ENCODE measurements around the gene ABCG1.

The ABCG1 gene

DNA sequence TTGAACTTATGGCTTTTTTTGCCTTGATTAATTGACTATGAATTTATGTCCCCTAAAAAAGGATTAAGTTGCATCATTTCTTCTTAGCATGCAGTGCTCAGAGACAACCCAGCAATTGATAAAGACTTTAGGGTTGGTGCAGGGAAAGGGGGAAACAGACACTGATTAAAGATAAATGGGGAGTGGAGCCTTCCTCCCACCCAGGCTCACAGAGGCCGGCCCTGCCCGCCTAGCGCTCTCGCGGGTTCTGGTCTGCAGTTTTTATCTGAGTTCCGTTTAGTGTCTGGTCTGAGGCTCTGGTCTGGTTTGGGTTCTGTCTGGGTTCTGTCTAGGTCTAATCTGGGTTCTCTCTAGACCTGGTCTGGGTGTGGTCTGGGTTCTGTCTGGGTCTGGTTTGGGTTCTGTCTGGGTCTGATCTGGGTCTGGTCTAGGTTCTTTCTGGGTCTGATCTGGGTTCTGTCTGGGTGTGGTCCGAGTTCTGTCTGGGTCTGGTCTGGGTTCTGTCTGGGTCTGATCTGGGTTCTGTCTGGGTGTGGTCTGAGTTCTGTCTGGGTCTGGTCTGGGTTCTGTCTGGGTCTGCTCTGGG is 48.1 kb downstream of the ABCG1 start:
- in situ Hi-C loops (cut with MboI; ENCODE audit: low sequenced_read_pairs), result no loop called here

DNA sequence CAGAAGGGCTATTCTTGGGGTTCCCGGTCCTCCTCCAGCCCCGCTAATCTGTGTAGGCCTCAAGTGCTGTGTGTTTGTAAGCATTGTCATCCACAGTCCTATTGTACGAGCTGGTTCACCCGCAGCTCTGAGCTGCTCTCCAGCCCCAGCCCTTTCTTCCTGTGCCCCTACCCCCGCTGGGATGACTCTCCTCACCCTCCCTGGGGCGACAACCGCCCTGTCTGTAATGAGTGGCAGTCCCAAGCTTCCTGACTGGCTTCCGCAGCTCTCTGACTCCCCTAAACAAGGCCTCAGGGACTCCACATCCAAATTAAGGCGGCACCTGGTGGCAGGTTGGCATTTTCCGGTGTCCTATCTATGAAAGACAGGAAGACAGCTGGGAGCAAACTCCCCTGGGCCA is 50.4 kb downstream of the ABCG1 start:
- in situ Hi-C loops (cut with MboI; ENCODE audit: low sequenced_read_pairs), result no loop called here

DNA sequence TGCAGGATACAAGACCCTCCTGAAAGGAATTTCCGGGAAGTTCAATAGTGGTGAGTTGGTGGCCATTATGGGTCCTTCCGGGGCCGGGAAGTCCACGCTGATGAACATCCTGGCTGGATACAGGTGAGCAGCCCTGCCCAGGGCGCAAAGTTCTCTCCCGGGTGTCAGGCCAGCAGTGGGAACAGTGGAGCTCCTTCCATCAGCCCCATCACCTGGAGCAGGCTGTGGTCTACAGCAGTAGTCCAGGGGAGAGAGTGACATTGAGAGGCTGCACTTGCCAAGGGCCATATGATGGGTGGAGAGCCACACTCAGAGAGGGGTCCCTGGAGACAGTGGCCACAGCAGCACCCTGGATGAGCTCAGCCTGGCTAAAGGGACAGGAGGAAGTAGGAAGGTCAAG is 52.1 kb downstream of the ABCG1 start:
- in situ Hi-C loops (cut with MboI; ENCODE audit: low sequenced_read_pairs), result no loop called here

DNA sequence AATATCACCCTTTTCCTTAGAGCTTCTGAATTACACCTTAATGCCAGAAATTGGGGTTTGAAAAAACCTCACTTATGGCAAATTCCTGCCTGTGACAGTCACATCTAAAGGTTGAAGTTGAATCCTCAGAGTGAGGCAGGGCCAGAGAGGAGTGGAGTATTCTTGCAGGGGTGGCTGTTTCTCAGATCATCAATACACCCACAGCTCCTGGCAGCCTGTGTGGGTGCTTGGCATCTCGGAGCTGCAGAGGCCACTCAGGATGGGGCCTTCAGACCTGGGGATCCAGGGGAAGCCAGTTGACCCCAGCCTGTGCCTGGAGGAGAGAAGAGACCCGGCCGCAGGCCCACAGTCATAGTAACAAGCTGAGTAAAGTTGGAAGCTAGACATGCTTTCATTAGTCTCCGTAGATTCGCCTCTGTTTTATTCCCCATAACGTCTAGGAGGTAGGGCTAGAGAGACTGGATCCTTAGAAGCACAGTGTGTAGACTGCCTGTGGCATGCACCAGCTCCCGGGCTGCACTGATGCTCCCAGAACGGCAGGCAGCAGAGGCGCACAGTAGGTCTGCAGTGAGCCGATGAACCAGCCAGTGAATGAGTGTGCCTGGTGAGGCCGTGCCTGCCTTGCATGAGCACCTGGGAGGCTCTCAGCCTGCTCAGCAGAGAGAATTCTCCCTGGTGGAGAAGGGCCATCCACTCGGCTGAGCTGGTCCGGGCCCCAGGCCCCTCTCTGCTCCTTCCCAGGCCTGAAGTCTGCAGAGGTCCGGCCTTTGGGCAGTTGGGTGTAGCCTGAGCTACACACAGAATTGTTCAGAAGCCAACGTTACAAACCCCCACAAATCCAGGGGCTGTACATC is 53.4 kb downstream of the ABCG1 start:
- in situ Hi-C loops (cut with MboI; ENCODE audit: low sequenced_read_pairs), result no loop called here

DNA sequence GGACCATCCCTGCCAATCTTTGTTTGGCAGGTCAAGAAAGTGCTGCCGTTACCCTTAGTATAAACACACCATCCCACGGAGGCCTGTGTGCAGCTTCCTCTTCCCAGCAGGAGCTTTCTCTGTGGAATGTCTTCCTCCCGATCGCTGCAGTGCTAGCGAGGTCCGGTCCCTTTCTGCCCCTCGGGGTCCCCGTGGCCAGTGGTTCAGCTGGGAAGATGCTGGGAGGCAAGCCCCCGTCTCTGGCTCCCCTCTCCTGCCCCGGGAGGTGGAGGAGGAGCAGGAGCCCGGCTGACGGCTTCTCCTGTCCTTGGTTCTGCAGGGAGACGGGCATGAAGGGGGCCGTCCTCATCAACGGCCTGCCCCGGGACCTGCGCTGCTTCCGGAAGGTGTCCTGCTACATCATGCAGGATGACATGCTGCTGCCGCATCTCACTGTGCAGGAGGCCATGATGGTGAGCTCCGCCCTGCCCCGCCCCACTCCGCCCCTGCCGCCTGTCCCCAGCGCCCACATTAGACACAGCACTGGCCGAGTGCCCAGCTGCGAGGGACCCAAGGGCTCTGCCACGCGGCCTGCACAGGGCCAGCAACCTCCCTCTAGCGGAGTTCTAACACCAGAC is 54.2 kb downstream of the ABCG1 start:
- in situ Hi-C loops (cut with MboI; ENCODE audit: low sequenced_read_pairs), result no loop called here

DNA sequence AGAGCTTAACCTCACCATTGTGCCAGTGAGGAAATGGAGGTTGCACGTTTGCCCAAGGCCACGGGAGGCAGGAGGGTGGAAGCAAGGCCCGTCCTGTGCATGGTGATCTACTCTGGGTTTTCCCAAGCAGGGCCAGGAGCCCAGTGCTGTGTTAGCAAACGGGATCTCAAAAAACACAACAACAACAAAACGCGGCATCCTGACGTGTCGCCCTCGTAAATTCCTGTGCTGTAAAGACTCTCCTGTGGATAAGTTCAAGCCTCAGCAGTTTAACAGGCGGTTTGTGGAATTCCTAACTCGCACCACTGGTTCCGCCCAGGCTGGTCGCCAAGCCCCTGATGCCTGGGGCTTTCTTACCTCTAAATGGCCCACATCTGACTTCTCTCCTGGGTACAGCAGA is 57.1 kb downstream of the ABCG1 start:
- in situ Hi-C loops (cut with MboI; ENCODE audit: low sequenced_read_pairs), result no loop called here

DNA sequence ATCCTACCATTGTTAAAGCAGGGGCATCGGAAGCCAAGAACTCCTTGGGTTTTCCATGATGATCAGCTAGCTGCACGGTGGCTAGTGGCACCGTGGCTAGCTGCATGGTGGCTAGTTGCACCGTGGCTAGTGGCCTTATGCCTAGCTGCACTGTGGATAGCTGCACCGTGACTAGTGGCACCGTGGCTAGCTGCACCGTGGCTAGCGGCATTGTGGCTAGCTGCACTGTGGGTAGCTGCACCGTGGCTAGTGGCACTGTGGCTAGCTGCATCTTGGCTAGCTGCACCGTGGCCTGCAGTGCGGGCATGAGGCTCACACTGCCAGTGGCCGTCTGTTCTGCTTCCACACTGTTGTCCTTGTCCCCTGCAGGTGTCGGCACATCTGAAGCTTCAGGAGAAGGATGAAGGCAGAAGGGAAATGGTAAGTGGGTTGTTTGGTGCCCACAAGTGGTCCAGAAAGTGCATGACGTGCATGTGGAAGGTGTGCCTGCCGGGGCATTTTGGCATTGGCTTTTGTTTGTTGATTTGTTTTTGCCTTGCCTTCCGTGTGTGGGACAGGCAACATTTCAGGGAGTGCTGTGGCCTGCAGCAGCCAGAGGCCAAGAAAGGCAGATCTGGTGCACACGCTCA is 57.7 kb downstream of the ABCG1 start:
- in situ Hi-C loops (cut with MboI; ENCODE audit: low sequenced_read_pairs), result no loop called here

DNA sequence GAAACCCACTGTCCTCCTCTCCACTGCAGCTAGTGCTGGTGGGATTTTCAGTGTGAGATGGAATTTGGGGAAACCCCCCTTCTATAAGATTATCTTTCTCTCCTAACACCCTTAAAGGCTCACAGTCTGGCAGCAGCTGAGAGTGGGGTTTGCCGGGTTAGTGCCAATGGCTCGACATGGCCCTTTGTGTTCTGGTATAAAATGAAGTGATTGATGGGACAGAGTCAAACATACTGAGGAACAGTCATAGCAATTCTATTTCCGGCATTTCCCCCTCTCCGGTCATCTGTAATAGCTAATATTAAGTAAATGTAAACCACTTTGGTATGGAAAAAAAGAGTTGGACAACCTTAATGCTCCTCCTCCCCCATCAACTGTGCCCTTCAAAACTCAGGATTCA is 58.7 kb downstream of the ABCG1 start:
- in situ Hi-C loops (cut with MboI; ENCODE audit: low sequenced_read_pairs), result no loop called here

DNA sequence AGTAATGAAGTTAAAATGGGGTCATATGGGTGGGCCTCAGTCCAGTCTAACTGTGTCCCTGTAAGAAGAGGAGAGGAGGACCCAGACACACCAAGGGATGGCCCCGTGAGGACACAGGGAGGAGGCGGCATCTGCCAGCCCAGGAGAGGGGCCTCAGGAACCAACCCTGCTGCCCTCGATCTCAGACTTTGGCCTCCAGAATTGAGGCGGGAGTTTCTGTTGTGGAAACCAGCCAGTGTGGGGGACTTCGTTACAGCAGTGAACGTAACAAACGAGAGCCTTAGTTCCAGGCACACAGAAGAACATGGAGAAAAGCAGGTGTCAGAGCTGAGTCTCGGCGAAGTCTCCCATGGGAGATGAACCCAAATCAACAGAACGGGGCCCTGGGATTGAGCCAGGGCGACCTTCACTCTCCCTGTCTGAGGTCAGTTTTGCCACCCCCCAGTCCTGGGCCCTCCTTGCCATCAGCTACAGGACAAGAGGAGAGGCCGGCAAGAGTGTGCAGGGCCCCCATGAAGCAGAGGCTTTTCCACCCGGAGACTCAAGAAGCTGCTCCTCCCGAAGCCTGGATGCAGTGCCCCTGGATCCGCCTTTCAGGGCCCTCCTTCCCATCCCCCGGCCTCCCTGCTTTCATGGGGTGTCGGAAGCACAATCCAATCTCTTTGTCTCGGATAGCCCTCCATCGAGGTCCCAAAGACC is 59.7 kb downstream of the ABCG1 start:
- in situ Hi-C loops (cut with MboI; ENCODE audit: low sequenced_read_pairs), result no loop called here

DNA sequence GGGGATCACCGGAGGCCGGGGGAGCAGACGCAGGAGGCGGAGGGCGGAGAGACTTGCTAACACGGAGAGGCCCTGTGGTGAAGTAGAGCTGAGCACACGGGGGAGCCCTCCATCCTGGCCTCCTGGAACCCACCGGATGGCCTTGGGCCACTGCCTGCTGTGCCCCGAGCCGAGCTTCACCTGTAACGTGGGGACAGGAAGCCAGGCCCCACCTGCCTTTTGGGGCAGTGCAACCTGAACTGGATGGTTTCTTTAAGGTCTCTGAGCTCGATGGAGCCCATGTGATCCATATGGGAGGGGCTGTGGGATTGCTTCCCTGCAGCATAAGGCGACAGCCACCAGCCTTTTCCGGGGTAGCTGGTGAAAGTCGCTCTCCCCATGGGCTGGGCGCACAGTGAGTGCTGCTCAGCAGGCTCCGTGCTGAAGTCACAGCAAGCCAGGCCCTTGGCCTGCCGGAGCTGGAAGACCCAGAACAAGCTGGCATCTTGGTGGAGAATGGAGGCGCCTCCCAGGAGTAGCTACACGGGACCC is 60.5 kb downstream of the ABCG1 start:
- in situ Hi-C loops (cut with MboI; ENCODE audit: low sequenced_read_pairs), result no loop called here

DNA sequence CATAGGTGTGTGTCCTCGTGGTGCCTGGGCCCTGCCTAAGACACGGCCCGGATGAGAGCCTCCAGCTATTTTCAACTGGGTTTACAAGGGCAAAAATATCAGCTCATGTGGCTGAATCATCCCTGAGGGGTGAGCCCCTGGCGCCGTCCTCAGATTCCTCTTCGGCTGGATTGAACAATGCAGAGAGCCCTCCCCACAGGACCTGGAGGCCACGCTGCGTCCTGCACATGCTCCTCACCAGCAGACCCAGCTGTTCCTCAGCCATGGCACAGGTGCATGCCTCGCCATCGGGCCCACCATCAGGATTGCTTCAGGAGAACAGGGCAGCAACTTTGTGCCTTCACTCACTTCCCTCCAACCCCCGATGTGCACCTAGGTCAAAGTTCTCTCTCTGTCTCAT is 60.9 kb downstream of the ABCG1 start:
- in situ Hi-C loops (cut with MboI; ENCODE audit: low sequenced_read_pairs), result no loop called here

DNA sequence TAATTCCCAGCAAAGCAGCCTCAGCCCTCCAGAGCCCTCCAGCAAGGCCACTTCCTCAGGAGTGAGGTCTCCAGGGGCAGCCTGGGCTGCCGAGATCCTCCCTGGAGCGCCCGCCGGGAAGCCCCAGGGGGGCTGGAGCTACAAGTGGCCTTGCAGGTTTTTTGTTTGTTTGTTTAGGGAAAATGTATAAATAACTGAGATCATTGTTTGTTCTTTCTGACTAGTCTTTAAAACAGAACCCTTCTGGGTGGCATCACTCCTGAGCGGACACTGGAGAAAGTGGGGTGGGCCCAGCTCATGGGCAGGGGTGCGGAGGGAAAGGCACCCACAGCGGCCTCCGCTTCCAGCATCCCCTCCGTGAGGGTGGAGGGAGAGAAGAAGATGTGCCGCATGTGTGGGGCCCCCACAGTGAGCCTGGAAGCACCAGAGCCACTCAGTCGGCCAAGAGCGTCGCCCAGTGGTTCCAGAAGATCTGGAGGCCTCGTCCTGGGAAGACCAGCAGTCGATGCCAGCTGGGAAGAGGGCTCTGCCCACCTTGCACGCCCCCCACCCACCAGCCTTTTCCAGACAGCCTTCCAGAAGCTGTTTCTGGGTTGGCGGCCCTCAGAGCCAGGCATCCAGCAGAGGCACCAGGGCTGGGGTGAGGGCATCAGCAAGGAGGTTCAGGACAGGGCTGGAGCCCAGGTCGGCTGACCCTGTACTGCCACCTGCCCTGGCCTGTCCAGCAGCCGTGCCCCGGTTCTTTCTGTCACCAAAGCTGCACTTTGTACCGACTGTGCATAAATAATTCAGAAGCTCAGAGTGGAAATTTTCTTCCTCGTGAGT is 61.6 kb downstream of the ABCG1 start:
- in situ Hi-C loops (cut with MboI; ENCODE audit: low sequenced_read_pairs), result no loop called here

DNA sequence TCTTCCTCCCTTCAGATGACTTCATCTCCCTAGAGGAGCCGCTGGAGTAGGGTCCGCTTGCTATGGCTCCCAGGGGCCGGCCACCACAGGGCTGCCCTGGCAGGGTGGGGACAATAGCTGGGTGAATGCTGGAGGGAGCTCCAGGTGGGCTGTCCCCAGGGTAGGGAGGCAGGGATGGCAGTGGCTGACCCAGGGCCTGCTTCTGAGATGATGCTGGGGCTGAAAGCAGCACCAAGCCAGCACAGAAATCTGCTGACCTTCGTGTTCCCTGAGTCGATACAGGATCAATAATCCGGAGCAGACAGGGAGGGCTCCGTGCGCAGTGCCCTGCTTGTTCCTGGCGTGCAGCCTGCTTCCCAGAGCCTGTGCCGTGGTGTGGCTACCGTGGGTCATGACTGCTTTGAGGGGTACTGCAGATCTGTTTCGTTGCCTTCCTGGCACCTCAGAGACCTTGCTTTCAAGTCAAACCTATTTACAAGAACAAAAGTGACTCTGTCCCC is 62.3 kb downstream of the ABCG1 start:
- in situ Hi-C loops (cut with MboI; ENCODE audit: low sequenced_read_pairs), result no loop called here

DNA sequence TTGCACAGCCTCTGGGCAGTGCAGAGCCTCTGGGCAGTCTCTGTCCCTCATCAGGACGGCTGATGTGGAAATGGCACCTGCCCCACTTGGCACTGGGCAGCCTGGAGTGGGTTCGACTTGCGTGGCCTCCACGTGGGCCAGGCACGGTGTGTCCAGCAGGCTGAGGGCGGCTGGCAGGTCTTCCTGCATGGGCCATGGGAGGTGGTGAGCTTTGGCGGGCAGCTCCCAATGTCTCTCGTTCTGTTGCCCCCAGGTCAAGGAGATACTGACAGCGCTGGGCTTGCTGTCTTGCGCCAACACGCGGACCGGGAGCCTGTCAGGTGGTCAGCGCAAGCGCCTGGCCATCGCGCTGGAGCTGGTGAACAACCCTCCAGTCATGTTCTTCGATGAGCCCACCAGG is 63.1 kb downstream of the ABCG1 start:
- in situ Hi-C loops (cut with MboI; ENCODE audit: low sequenced_read_pairs), result no loop called here

DNA sequence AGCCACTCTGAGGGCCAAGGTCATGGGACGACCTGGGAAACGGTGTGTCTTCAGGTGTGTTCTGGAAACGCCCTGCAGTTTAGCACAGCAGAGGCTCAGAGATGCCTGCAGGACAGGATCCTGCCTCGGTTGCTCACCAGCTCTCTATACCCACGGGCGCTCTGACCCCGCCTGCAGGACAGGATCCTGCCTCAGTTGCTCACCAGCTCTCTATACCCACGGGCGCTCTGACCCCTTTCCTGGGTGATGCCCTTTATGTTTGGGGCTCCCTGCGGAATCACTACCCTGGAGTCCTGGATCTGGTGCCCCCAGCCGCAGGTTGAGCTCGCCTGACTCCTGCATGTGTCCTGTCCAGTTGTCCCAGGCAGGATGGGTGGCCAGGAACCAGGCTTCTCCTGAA is 63.8 kb downstream of the ABCG1 start:
- in situ Hi-C loops (cut with MboI; ENCODE audit: low sequenced_read_pairs), result no loop called here

DNA sequence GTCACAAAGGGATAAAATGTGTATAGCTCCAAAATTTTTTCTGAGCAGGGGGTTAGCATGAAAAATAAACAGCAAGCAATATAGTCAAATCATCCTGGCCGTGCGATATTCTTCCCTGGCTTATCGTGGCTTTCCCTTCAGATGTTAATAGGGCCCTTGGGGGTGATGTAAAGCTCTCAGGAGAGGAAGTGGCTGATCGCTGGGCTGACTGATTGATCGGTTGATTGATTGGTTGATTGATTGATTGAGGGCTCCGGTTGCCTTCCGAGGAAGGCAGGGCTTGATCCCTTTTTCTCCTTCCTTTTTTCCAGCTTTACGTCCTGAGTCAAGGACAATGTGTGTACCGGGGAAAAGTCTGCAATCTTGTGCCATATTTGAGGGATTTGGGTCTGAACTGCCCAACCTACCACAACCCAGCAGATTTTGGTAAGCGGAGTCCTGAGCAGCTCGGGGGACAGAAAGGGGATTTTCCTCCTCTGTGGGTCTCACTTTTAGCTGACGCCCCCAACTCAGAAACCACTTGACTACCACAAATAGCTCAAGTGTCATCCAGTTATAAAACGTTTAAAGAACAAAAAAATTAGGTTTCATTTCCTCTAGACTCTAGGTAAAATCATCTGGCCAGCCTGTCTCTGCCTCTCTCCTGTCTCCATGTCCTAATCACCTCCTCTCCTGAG is 66.8 kb downstream of the ABCG1 start:
- in situ Hi-C loops (cut with MboI; ENCODE audit: low sequenced_read_pairs), result no loop called here

DNA sequence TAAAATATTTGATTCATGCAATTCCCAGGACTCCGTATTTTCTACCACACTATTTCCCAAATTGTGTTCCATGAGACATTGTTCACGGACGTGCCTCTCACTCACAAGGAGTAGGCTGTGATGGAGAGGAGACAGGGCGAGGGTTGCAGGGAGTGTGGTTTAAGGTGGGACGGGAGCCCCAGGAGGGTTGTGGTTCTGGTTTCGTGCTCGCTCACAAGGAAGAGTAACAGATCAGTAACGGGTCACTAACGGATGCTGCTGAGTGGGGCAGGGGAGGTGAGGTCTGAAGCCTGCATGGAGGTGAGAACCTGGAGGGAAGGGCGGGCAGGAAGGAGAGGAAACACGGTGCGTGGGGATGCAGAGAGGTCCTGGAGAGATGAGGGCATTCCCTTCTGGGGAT is 67.5 kb downstream of the ABCG1 start:
- in situ Hi-C loops (cut with MboI; ENCODE audit: low sequenced_read_pairs), result no loop called here

DNA sequence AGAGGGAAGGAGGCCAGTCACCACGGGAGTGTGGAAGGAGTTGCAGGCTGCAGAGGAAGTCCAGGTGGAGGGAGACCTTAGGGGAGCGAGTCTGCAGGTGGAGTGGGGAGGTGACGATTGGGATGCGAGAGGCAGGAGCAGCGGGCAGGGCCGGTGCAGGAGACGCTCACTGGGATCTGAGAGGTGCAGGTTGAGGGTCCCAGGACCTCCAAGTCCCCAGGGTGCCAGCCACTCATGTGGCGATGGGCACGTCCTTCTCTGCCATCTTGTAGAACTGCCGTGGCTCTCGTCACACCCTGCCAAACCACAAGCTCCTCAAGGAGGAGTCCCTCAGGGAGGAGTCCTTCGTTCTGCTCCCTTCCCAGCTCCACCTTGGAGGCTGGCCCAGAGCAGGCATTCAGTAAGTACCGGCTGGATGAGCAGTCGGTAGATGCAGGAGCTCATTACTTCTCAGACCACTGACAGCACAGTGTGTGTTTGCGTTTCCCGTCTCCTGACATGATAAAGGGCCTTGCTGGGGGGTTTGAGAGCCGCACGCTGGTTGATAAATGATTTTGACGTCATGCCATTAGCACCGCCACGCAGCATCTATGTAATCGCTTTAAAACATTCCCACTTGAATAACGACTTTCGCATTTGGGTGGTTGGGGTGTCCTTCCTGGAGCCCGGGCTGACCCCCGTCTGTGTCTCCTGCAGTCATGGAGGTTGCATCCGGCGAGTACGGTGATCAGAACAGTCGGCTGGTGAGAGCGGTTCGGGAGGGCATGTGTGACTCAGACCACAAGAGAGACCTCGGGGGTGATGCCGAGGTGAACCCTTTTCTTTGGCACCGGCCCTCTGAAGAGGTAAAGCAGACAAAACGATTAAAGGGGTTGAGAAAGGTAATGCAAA is 68.5 kb downstream of the ABCG1 start:
- in situ Hi-C loops (cut with MboI; ENCODE audit: low sequenced_read_pairs), result no loop called here
